GM23338 (cell line): ENCODE results near the gene SZRD1. TPM values are rescaled to one million over a fixed set of nuclear protein-coding genes. Genes with fewer than 3 reads are reported as not detected.

Experiments
- ATAC-seq: fragments of 200-7000 bp; cut with Tn5 transposase; 3 replicates; pipeline ENCODE4 v1.9.1; 2020
- DNase-seq: peaks from one replicate; pipeline ENCODE4 v3.0.0-alpha.2; 2015; ENCODE audit warnings: low spot score
- H2AFZ ChIP-seq: fragments of 200-600 bp; sonication (generic); 2 replicates; pipeline ENCODE4 v1.8.0; 2016; ENCODE audit warnings: antibody characterized with exemption, mild to moderate bottlenecking, moderate library complexity
- H3F3A ChIP-seq: fragments of 200-600 bp; sonication (generic); replicated peaks from 2 replicates; pipeline ENCODE4 v1.8.0; 2017; ENCODE audit warnings: antibody characterized with exemption, mixed run types, low read depth
- H3K27ac ChIP-seq: fragments of 200-600 bp; sonication (generic); 2 replicates; pipeline ENCODE4 v1.6.1; 2016; ENCODE audit warnings: low read depth
- H3K27me3 ChIP-seq: fragments of 200-600 bp; sonication (generic); 2 replicates; pipeline ENCODE4 v1.8.0; 2016; ENCODE audit warnings: mild to moderate bottlenecking, mixed run types, moderate library complexity; ENCODE audit not compliant: insufficient read depth
- H3K36me3 ChIP-seq: fragments of 200-600 bp; sonication (generic); 2 replicates; pipeline ENCODE4 v1.8.0; 2016; ENCODE audit warnings: mild to moderate bottlenecking; ENCODE audit not compliant: insufficient read depth
- H3K4me1 ChIP-seq: fragments of 200-600 bp; sonication (generic); 2 replicates; pipeline ENCODE4 v1.8.0; 2016; ENCODE audit warnings: mild to moderate bottlenecking, moderate library complexity; ENCODE audit not compliant: insufficient read depth
- H3K4me2 ChIP-seq: fragments of 200-600 bp; sonication (generic); 2 replicates; pipeline ENCODE4 v1.7.1; 2017; ENCODE audit warnings: mixed run types
- H3K4me3 ChIP-seq: fragments of 200-600 bp; sonication (generic); 2 replicates; pipeline ENCODE4 v1.6.1; 2016; ENCODE audit warnings: mixed run types
- H3K79me2 ChIP-seq: fragments of 200-600 bp; sonication (generic); replicated peaks from 2 replicates; pipeline ENCODE4 v1.8.0; 2017; ENCODE audit warnings: mild to moderate bottlenecking; ENCODE audit not compliant: insufficient read depth
- H3K9me2 ChIP-seq: fragments of 200-600 bp; sonication (generic); 2 replicates; pipeline ENCODE4 v1.8.0; 2017; ENCODE audit not compliant: insufficient read depth
- H4K20me1 ChIP-seq: fragments of 200-600 bp; sonication (generic); replicated peaks from 2 replicates; pipeline ENCODE4 v1.8.0; 2017; ENCODE audit warnings: mild to moderate bottlenecking; ENCODE audit not compliant: insufficient read depth
- H3K27ac Mint-ChIP-seq: 2 replicates; pipeline ENCODE4 v1.8.0; 2020; ENCODE audit warnings: inconsistent platforms, mild to moderate bottlenecking, moderate library complexity, mixed read lengths
- H3K27me3 Mint-ChIP-seq: 3 replicates; pipeline ENCODE4 v1.8.0; 2022; ENCODE audit warnings: low read depth, mild to moderate bottlenecking, moderate library complexity, mixed read lengths, inconsistent platforms; ENCODE audit not compliant: insufficient read depth, poor library complexity
- H3K36me3 Mint-ChIP-seq: 3 replicates; pipeline ENCODE4 v1.8.0; 2021; ENCODE audit warnings: low read depth, mild to moderate bottlenecking, inconsistent platforms, moderate library complexity, mixed read lengths
- H3K4me1 Mint-ChIP-seq: 3 replicates; pipeline ENCODE4 v1.8.0; 2020; ENCODE audit warnings: mild to moderate bottlenecking, inconsistent platforms, mixed read lengths
- H3K4me3 Mint-ChIP-seq: 3 replicates; pipeline ENCODE4 v1.8.0; 2021; ENCODE audit warnings: moderate library complexity, mild to moderate bottlenecking, inconsistent platforms, mixed read lengths
- H3K9me3 Mint-ChIP-seq: 3 replicates; pipeline ENCODE4 v1.8.0; 2020; ENCODE audit warnings: moderate library complexity, mild to moderate bottlenecking, inconsistent platforms, mixed read lengths
- CREB1 ChIP-seq: fragments of 250-450 bp; sonication (Bioruptor Pico); IDR thresholded peaks from 2 replicates; pipeline ENCODE4 v1.5.0; 2020; ENCODE audit warnings: low read depth, mild to moderate bottlenecking, moderate library complexity
- CTCF ChIP-seq, 2 experiments: fragments of 200-600 bp in 1 of 2; sonication (generic) in 1 of 2; conservative IDR thresholded peaks; 2 replicates each; pipeline versions ENCODE4 v1.5.1 to v1.6.1; 2016 to 2017; ENCODE audit warnings: antibody characterized with exemption in 2 of 2, low read depth in 2 of 2, mild to moderate bottlenecking in 2 of 2, moderate library complexity in 1 of 2
- ETS1 ChIP-seq: IDR thresholded peaks from 2 replicates; pipeline ENCODE4 v1.6.1; 2016; ENCODE audit warnings: antibody characterized with exemption
- EZH2 ChIP-seq: fragments of 200-600 bp; sonication (generic); IDR thresholded peaks from one replicate; pipeline ENCODE4 v1.8.0; 2017; ENCODE audit warnings: antibody characterized with exemption, mild to moderate bottlenecking, low read depth; ENCODE audit not compliant: unreplicated experiment
- EZH2phosphoT487 ChIP-seq: fragments of 200-600 bp; sonication (generic); IDR thresholded peaks from one replicate; pipeline ENCODE4 v1.8.1; 2018; ENCODE audit warnings: antibody characterized with exemption; ENCODE audit not compliant: unreplicated experiment
- JUNB ChIP-seq: IDR thresholded peaks from one replicate; pipeline ENCODE4 v1.6.1; 2016; ENCODE audit warnings: antibody characterized with exemption; ENCODE audit not compliant: unreplicated experiment
- NANOG ChIP-seq: IDR thresholded peaks from 2 replicates; pipeline ENCODE4 v1.6.1; 2016; ENCODE audit warnings: antibody characterized with exemption, borderline replicate concordance
- POLR2AphosphoS5 ChIP-seq: IDR thresholded peaks from 2 replicates; pipeline ENCODE4 v1.6.1; 2016; ENCODE audit warnings: antibody characterized with exemption, low read depth
- STAT1 ChIP-seq: IDR thresholded peaks from one replicate; pipeline ENCODE4 v1.6.1; 2016; ENCODE audit warnings: antibody characterized with exemption; ENCODE audit not compliant: unreplicated experiment
- ZNF114 ChIP-seq: fragments of 250-450 bp; sonication (Bioruptor Pico); IDR thresholded peaks from 2 replicates; pipeline ENCODE4 v1.5.0; 2020; ENCODE audit warnings: mild to moderate bottlenecking, moderate library complexity
- ZNF331 ChIP-seq: fragments of 250-450 bp; sonication (Bioruptor Pico); IDR thresholded peaks from 2 replicates; pipeline ENCODE4 v1.5.0; 2020; ENCODE audit warnings: low read depth, mild to moderate bottlenecking, moderate library complexity
- ZNF462 ChIP-seq: fragments of 250-450 bp; sonication (Bioruptor Pico); IDR thresholded peaks from 2 replicates; pipeline ENCODE4 v1.5.0; 2020; ENCODE audit warnings: mild to moderate bottlenecking, moderate library complexity
- polyA plus RNA-seq: library from polyadenylated mRNA; unstranded; fragments of >200 nt; fragmentation: Nextera tagmentation; extraction: Ambion mirVana; gene quantifications from 2 replicates; pipeline ENCODE4 v1.2.1, GENCODE V29; 2016
- total RNA-seq: library from RNA; depleted of rRNA; stranded (reverse); fragments of >200 nt; shearing (Covaris generic); gene quantifications from 2 replicates; pipeline ENCODE4 v1.2.3, GENCODE V29; 2014
- TF ChIP-seq, protein P1 (sequence below): IDR thresholded peaks from one replicate; pipeline ENCODE4 v1.6.1; 2018; ENCODE audit warnings: antibody characterized with exemption; ENCODE audit not compliant: unreplicated experiment

The SZRD1 gene
- total and polyA plus RNA-seq, 2 experiments from 2014 or later: 32.5 to 70.9 TPM

DNA sequence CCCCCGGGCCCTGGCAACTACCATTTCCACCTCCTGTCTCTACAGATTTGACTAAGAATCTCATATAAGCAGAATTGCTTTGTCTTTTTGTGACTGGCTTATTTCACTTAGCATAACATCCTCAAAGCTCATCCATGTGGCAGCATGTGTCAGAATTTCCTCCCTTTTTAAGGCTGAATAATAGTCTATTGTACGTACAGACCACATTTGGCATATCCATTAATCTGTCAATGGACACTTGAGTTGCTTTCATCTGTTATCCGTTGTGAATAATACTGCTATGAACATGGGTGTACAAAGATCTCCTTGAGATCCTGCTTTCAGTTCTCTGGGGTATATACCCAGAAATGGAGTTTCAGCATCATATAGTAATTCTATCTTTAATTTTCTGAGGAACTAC lies 46.1 kb downstream of the SZRD1 start:
- Histone ChIP-seq H3K9me2 (no peaks in the 10 kb centered on the region), H4K20me1 (no peaks in the 10 kb centered on the region), H3K79me2 (no peaks in the 10 kb centered on the region), H2AFZ (no peak overlapping the region), H3K4me2 (no peak overlapping the region), H3K4me1 (no peaks in the 10 kb centered on the region), H3K27ac (no peak overlapping the region), H3K27me3 (no peaks in the 10 kb centered on the region), H3K36me3 (no peaks in the 10 kb centered on the region), H3F3A (no peaks in the 10 kb centered on the region), H3K4me3 (no peak overlapping the region)
- no peak overlapping the region for H3K27ac Mint-ChIP-seq
- H3K4me1 Mint-ChIP-seq: peaks cover 6% of the 10 kb centered on the region; the same call in 2 of the 3 replicates
- TF ChIP-seq ZNF114 (CRISPR knock-in tag): no peak
- no peak for TF ChIP-seq ZNF462 (CRISPR knock-in tag)
- TF ChIP-seq CTCF (conservative IDR thresholded peaks at IDR 0.05; ENCODE audit: low read depth in 2 of 2): no peak
- TF ChIP-seq, protein P1, sequence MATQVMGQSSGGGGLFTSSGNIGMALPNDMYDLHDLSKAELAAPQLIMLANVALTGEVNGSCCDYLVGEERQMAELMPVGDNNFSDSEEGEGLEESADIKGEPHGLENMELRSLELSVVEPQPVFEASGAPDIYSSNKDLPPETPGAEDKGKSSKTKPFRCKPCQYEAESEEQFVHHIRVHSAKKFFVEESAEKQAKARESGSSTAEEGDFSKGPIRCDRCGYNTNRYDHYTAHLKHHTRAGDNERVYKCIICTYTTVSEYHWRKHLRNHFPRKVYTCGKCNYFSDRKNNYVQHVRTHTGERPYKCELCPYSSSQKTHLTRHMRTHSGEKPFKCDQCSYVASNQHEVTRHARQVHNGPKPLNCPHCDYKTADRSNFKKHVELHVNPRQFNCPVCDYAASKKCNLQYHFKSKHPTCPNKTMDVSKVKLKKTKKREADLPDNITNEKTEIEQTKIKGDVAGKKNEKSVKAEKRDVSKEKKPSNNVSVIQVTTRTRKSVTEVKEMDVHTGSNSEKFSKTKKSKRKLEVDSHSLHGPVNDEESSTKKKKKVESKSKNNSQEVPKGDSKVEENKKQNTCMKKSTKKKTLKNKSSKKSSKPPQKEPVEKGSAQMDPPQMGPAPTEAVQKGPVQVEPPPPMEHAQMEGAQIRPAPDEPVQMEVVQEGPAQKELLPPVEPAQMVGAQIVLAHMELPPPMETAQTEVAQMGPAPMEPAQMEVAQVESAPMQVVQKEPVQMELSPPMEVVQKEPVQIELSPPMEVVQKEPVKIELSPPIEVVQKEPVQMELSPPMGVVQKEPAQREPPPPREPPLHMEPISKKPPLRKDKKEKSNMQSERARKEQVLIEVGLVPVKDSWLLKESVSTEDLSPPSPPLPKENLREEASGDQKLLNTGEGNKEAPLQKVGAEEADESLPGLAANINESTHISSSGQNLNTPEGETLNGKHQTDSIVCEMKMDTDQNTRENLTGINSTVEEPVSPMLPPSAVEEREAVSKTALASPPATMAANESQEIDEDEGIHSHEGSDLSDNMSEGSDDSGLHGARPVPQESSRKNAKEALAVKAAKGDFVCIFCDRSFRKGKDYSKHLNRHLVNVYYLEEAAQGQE: no peak
- no peak for TF ChIP-seq POLR2AphosphoS5
- no peak for TF ChIP-seq EZH2phosphoT487
- TF ChIP-seq NANOG: no peak
- no peak for TF ChIP-seq STAT1
- TF ChIP-seq CREB1 (CRISPR knock-in tag): no peak
- TF ChIP-seq EZH2: no peak
- TF ChIP-seq ETS1: no peak
- no peak for TF ChIP-seq ZNF331 (CRISPR knock-in tag)
- TF ChIP-seq JUNB: no peak
- ATAC-seq (no peak), DNase-seq (no peak)
- H3K9me3 Mint-ChIP-seq: no peaks in the 10 kb centered on the region
- H3K4me3 Mint-ChIP-seq: no peak overlapping the region
- no peaks in the 10 kb centered on the region; the same call in 2 of the 3 replicates for H3K36me3 Mint-ChIP-seq
- H3K27me3 Mint-ChIP-seq: peaks cover 8% of the 10 kb centered on the region
